ENCODE measurements around the gene DLG2. TPM values are rescaled to one million over a fixed set of nuclear protein-coding genes. Genes with fewer than 3 reads are reported as not detected.

DLG2 gene
- total and polyA plus RNA-seq, 2 of the 4 experiments (the other 2 are of a cell fraction) = 0.31 to 0.36 TPM

DNA sequence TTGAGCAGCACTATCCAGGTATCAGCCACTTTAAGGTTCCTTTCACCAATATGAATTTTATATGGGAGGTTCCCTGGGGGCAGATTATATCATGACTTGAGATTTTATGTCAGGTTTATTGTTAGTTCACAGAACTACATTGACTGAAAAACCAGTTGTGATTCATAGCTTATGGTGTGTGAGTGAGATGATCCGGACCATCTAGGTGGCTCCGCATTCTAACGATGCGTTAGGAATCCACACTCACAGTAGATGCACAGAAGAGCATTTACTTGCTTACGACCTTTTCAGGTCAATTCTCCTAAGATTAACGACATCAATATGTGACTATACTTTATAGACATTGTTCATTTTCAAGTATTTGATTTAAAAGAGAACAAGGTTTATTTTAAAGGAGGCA, 1356.7 kb downstream of the DLG2 start:
- Histone ChIP-seq H3K27me3 (ENCODE audit: control insufficient read depth, insufficient read depth, low read length) (no peaks in the 10 kb centered on the region; the same call in 1 of the 2 replicates), H3K18ac (ENCODE audit: low read depth, low read length) (no peak overlapping the region), H3K27ac (ENCODE audit: insufficient read depth, low read length) (no peak overlapping the region), H4K8ac (ENCODE audit: low read depth in 2 of 2, low read length in 2 of 2) (no peak overlapping the region), H3K56ac (ENCODE audit: extremely low read depth, insufficient read depth, low read length) (no peak overlapping the region), H4K91ac (ENCODE audit: insufficient read depth, low read depth, low read length) (no peak overlapping the region), H3K36me3 (ENCODE audit: control insufficient read depth, insufficient read depth, low read length) (no peaks in the 10 kb centered on the region), H3K9me1 (ENCODE audit: insufficient read depth, low read length) (no peaks in the 10 kb centered on the region), H3K14ac (replicated peaks; ENCODE audit: low read depth, low read length) (no peak overlapping the region), H3K4ac (ENCODE audit: low read depth, low read length) (no peak overlapping the region), H4K5ac (ENCODE audit: low read depth, low read length) (no peak overlapping the region), H4K20me1 (ENCODE audit: insufficient read depth, low read length) (no peaks in the 10 kb centered on the region), H2BK120ac (ENCODE audit: low read depth, low read length) (no peak overlapping the region), H3K9ac (ENCODE audit: low read depth, low read length) (no peak overlapping the region), H3K4me3 (ENCODE audit: insufficient read depth, low read depth, low read length) (no peak overlapping the region), H2AK5ac (ENCODE audit: low read depth, low read length) (no peak overlapping the region), H2AK9ac (replicated peaks; ENCODE audit: low read depth, low read length, poor library complexity) (no peak overlapping the region), H2AFZ (replicated peaks; ENCODE audit: low read length, poor library complexity) (no peak overlapping the region), H3K4me2 (ENCODE audit: low read depth, low read length) (no peak overlapping the region), H2BK15ac (ENCODE audit: low read depth, low read length) (no peak overlapping the region), H3K79me1 (ENCODE audit: low read depth in 1 of 2, low read length in 2 of 2) (no peaks in the 10 kb centered on the region), H2BK5ac (ENCODE audit: low read depth, low read length, poor library complexity, severe bottlenecking) (no peak overlapping the region), H2BK20ac (ENCODE audit: low read depth, low read length) (no peak overlapping the region), H3K4me1 (ENCODE audit: control insufficient read depth, insufficient read depth, low read length) (no peaks in the 10 kb centered on the region), H3K9me3 (ENCODE audit: control insufficient read depth, insufficient read depth, low read length) (no peaks in the 10 kb centered on the region), H3K23ac (ENCODE audit: low read depth, low read length) (no peak overlapping the region)
- no peak for ATAC-seq (ENCODE audit: low read depth)
- POLR2A ChIA-PET (ENCODE audit: unreplicated experiment) = no interaction called here
- no peak for DNase-seq
- CTCF ChIA-PET = no interaction called here
- BruUV-seq (replicated peaks) = no TSS peak
- dilution Hi-C loops (cut with HindIII; ENCODE audit: low sequenced_read_pairs, unreplicated experiment) (no loop called here), intact Hi-C loops (cut with micrococcal nuclease) (no loop called here), in situ Hi-C loops (cut with MboI; ENCODE audit: low sequenced_read_pairs) (no loop called here)
- no CpG with 5 or more reads among the region's 6 CpGs for WGBS, 2 experiments (ENCODE audit: extremely low coverage in 2 of 2, insufficient read length in 1 of 2)
- TF ChIP-seq, protein P1, sequence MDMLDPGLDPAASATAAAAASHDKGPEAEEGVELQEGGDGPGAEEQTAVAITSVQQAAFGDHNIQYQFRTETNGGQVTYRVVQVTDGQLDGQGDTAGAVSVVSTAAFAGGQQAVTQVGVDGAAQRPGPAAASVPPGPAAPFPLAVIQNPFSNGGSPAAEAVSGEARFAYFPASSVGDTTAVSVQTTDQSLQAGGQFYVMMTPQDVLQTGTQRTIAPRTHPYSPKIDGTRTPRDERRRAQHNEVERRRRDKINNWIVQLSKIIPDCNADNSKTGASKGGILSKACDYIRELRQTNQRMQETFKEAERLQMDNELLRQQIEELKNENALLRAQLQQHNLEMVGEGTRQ (IDR thresholded peaks at IDR 0.05; ENCODE audit: low read depth, low read length) = no peak
- TF ChIP-seq MAFK (IDR thresholded peaks at IDR 0.05; ENCODE audit: low read depth, low read length) (no peak), MXI1 (IDR thresholded peaks at IDR 0.05; ENCODE audit: borderline replicate concordance, low read depth, low read length) (no peak), CHD1 (IDR thresholded peaks at IDR 0.05; ENCODE audit: low read depth, low read length) (no peak), RFX5 (IDR thresholded peaks at IDR 0.05; ENCODE audit: low read depth, low read length) (no peak)

Data from IMR-90 (cell line).